ENCODE measurements around the gene SLC50A1.

Gene SLC50A1

GRCh38 chr1:155184351-155184811 is 48.7 kb downstream of the SLC50A1 start:
- DNase-seq (ENCODE audit: low spot score): peak; percentile 64

GRCh38 chr1:155184835-155185782 is 49.5 kb downstream of the SLC50A1 start:
- DNase-seq (ENCODE audit: low spot score): peak; percentile 69

GRCh38 chr1:155185783-155186066 is 50.1 kb downstream of the SLC50A1 start:
- DNase-seq (ENCODE audit: low spot score): peak; percentile 49

DNA sequence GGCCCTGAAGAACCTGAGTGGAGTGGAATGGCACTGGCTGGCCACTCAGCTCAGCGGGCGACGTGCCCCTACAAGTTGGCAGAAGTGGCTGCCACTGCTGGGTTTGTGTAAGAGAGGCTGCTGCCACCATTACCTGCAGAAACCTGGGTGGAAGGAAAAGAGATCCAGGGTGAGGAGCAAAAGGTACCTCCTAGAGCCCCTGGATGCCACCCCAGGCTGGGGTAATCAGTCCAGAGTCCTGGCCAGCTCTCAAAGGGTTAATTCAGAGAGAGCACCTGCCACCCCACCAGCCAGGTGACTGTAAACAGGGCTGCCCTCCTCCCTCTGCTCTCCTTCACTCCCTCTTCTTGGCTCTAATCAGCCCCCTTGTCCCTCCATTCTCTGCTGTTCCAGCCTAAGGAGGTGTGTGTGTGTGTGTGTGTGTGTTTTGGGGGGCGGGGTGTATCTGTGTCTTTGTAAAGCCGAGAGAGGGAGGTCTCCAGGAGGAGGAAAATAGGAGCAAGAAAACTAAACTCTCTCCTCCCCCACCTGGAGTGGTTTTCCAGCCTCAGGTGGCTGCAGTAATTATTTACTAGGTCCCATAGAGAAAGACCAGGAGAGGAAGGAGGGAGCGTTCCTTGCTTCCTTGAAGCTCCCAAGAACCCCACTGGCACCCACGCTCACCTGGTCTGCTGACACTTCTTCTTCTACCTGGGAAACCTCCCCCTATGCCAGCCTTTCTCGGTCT is 50.6 kb downstream of the SLC50A1 start:
- no peak for DNase-seq (ENCODE audit: low spot score)

DNA sequence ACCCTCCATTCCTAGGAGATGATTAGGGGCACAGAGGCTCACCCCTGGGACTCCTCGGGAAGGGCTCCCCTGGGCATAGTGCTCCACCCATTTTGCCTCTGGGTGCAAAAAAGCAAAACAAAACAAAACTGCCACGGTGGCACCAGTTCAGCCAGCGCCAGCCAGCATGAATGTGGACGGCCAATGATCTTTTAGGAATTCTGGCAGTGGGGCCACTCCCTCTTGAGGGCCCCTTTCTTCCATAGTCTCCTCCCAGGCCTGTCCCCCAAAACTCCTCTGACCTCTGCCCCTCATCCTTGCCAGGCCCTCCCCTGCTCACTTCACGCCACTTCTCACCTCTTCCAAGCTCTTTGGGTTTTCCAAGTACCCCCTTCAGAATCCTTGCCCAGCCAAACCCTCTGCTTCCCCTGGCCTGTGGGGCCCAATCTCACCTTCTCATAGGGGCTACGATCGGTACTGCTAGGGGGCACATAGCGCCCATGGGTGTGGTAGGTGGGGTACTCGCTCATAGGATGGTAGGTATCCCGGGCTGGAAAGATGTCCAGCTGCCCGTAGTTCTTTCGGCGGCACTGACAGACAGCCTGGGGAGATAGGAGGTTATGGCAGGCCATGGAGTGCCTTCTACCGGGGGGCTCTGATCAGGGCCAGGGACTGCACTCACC is 51.3 kb downstream of the SLC50A1 start:
- DNase-seq (ENCODE audit: low spot score): no peak

DNA sequence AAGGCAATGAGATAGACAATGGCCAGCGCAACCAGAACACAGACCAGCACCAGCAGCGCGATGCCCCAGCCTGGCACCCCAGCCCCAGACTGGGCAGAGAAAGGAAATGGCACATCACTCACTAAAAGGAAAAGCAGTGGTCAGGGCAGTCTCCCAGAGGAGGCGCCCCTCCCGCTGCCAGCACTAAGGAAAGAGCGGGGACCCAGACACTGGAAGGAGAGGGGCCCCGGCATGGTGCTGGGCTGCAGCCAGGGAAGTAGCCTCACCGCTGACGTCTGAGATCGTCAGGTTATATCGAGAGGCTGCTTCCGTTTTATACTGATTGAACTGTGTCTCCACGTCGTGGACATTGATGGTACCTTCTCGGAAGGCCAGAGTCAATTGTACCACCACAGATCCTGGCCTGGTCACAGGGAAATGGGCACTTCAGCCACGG is 51.8 kb downstream of the SLC50A1 start:
- no peak for DNase-seq (ENCODE audit: low spot score)

DNA sequence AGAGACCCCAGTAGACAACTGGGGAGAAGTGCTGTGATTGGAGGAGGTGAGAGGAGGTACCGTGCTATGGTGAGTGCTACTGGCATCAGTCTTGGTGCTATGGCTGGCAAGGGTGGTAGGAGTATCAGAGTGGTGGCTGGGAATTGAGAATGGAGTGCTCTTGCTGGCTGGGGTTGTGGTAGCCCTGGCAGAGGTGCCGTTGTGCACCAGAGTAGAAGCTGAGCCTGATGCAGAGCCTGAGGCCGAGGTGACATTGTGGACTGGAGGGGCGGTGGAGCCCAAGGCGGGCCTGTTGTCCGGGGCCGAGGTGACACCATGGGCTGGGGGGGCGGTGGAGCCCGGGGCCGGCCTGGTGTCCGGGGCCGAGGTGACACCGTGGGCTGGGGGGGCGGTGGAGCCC is 52.6 kb downstream of the SLC50A1 start:
- no peak for DNase-seq (ENCODE audit: low spot score)

All from left forelimb (tissue), 1 donor.